Sigmoid colon (tissue), 4 donors: ENCODE data around the gene ECE2.

Experiments used
- POLR2A ChIP-seq, 2 donors: fragments of 450-650 bp; IDR thresholded peaks; one replicate each; pipeline ENCODE4 v1.6.1; 2016; ENCODE audit warnings: antibody characterized with exemption in 2 of 2, mild to moderate bottlenecking in 2 of 2, moderate library complexity in 2 of 2
- POLR2AphosphoS5 ChIP-seq, 4 donors: sonication (generic); formaldehyde crosslinking; IDR thresholded peaks; one replicate each; pipeline ENCODE4 v1.6.1; 2017; ENCODE audit warnings: antibody characterized with exemption in 4 of 4
- TF ChIP-seq, protein P1 (sequence below), 4 experiments: fragments of 450-650 bp in 3 of 4; fragments of 200-600 bp in 1 of 4; IDR thresholded peaks; one replicate each; pipeline ENCODE4 v1.5.1; 2016 to 2019; ENCODE audit warnings: antibody characterized with exemption in 4 of 4, mild to moderate bottlenecking in 3 of 4, moderate library complexity in 2 of 4

GRCh38 chr3:184320104-184320445 is 44.3 kb downstream of the ECE2 start:
- TF ChIP-seq POLR2A (IDR thresholded peaks at IDR 0.05): no peak
- TF ChIP-seq, protein P1, sequence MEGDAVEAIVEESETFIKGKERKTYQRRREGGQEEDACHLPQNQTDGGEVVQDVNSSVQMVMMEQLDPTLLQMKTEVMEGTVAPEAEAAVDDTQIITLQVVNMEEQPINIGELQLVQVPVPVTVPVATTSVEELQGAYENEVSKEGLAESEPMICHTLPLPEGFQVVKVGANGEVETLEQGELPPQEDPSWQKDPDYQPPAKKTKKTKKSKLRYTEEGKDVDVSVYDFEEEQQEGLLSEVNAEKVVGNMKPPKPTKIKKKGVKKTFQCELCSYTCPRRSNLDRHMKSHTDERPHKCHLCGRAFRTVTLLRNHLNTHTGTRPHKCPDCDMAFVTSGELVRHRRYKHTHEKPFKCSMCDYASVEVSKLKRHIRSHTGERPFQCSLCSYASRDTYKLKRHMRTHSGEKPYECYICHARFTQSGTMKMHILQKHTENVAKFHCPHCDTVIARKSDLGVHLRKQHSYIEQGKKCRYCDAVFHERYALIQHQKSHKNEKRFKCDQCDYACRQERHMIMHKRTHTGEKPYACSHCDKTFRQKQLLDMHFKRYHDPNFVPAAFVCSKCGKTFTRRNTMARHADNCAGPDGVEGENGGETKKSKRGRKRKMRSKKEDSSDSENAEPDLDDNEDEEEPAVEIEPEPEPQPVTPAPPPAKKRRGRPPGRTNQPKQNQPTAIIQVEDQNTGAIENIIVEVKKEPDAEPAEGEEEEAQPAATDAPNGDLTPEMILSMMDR (IDR thresholded peaks at IDR 0.05): no peak
- peak; percentile 32 to 74 (median 66) for TF ChIP-seq POLR2AphosphoS5 (IDR thresholded peaks at IDR 0.05)
